HPDE6-E6E7 (cell line): ENCODE data around the gene PLSCR3.

Experiments used
- DNase-seq: peaks from one replicate; pipeline ENCODE4 v3.0.0; 2011; ENCODE audit warnings: missing footprints; ENCODE audit errors: extremely low spot score

PLSCR3 gene

DNA sequence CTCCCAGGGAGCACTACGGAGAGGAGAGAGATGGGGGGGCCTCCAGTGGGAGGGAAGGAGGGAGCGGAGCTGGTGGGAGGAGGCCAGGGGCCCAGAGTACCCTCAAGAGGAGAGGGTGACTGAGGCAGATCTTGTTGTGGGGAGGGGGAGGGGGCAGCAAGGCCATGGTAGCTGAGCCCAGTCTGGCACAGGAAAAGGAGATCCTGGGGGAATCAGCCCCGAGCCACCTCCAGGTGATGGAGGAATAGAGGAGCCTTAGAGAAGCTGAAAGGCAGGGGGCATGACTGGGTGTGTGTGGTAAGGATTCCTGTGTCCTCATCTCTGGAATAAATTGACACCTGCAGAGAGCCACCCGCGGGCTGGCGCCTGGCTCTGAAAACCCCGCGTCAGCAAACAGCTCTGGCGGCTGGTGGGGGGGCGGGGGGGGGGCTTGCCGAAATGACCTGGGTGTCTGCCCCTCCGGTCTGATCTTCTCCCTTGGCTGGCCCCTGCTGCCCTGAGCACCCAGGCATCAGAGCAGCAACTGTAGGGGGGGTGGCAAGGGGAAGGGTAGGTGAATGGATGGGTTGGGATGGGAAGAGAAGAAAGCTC is 12.0 kb upstream of the PLSCR3 start:
- no peak for DNase-seq

DNA sequence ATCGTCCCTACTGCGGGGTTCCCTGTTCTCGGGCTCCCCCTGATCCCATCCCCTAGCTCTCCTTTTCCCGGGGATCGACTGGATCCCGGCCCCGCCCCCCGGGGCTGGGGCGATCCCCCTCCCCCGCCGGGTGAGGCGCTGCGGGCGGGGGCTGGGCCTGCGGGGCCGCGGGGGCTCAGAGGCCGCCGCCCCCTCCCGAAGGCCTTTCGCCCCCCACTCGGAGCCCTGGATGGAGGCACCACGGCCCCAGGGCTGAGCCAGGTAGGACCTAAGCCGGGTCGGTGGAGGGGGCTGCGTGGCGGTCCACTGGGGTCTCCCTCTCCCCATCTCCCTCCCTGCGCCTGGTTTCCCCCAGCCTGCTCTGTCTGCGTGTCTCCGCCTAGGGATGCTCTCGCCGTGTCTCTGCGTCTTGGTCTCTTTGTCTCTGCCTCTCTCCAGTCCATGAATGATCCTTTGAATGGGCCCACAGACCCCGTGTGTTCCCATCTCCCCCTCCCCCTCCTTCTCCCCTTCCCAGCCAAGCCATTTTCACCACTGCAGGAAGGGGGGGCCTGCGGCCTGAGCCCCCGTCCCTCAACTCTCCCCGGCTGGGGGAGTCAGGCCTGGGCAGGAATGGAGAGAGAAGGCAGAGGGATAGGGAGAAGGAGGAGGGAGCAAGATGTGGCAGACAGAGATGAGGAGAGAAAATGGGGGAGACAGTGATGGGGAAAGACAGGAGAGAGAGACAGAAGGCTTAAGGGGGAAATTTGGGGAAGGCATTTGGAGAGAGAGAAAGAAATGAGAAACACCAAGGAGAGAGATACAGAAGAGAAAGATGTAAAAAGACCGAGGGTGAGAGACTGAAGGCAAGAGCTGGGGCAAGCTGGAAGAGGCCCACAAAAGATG is 11.3 kb upstream of the PLSCR3 start:
- no peak for DNase-seq

DNA sequence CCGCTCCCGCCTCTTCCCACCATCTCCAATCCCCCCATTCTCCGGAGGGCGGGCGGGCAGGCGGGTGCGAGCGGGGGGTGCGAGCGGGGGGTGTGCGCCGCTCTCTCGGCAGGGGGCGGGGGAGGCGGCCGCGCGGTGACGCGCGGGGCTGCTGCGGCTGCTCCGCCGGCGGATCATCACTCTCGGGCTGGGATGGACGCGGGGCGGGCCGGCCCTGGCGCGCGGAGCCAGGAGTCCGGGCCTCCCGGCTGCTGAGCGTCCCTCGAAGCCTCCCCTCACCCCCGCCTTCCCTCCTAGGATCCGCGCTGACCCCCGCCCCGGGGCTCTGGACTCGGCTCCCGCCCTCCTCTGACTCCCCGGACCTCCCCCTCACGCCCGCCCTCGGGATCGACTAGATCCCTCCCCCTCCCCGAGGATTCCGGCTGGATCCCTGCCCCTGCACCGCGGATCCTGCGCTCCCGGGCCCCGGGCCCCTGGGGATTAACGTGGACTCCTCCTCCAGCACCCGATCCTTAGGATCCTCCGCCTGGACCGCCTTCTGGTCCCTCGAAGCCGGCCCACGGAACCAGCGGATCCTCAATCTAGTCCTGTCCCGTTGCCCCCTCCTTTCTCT is 10.5 kb upstream of the PLSCR3 start:
- DNase-seq = peak; percentile 48

DNA sequence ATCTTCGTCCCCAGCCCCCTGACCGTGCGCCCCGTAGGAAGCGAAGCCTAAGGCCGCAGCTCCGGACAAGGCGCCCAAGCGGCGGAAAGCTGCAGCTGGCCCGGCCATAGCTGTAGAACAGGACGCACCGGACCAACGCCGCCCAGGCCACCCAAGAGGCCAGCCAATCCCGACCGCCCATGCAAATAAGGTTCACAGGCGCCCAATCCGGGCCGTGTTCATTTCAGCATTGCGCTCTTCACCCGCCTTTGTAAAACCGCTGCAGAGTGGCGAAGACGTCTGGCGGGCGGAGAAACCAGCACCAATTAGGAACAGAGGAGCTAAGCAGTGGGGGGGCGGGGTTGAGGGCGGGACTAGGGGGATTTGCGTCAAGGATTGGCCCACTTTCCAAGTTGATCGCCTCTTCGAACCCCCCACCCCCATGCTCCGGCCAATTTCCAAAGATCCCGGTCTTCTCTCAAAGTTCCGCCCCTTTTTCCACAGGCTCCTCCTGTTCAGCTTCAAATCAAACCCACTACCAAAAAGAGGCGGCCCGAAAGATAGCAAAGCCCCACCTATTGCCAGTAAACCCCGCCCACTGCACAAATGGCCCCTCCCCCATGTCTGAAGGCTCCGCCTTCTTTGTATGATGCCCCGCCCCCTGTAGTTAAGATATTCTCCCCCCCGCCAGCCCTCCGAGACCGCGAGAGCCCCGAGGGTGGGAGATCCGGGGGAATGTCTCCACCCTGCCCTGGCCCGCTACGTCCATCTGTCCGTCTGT is 9.8 kb upstream of the PLSCR3 start, which contains the start of gene TMEM256:
Gene TMEM256 (minus strand): TSS at position 121 of the 760 bp plus-strand sequence. CDS start 13 bp downstream, at position 108.
- peak; percentile 94 for DNase-seq

- peak; percentile 45 for DNase-seq
Measured at GRCh38 chr17:7403727-7403976, 9.3 kb upstream of the PLSCR3 start.

DNA sequence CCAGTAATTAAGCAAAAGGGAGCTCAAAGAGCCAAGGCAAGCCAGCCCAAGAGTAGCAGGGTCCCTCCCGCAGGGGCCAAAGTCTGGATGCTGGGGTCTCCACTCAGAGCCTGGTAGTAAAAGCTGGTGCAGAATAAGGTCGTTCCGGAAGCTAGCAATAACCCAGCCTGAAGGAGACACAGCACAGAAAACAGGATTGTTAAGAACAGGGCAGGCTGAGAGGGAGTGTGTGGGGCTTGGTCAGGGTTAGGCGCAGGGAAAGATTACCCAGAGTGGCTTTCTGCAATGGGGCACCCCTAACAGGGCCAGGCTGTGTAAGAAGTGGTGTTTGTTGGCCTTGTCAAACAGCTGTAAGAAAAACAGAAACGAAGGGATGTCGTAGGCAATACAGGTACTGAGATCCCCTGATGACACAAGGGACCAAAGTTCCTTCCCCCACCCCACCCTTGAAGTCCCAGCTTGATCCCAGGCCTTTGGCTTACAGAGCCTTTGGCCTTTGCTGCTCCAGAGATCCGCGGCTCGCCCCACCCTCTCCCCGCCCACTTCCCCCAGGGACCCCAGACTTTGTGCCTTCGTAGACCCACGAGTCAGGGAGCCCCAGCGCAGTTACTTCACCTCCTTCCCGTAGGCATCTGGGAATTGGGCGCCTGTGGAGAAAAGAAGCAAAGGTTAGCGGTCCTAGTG is 8.9 kb upstream of the PLSCR3 start:
- DNase-seq = no peak

- no peak for DNase-seq
Measured at GRCh38 chr17:7398612-7399011, 4.3 kb upstream of the PLSCR3 start.

DNA sequence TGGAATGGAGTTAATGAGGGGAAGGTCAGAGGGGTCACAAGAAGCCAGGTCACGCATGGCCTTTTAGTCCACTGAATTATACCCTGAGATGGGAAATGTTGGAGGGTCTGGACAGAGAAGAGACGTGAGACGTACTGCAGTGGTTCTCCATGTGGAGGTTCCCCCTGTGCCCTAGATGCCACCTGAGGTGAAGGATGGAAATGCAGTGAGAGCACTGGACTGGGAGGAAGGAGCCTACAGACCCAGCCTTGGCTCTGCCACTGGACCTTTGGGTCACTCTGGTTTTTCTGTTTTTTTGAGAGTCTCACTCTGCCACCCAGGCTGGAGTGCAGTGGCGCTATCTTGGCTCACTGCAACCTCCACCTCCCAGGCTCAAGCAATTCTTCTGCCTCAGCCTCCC is 1.8 kb upstream of the PLSCR3 start:
- no peak for DNase-seq

DNA sequence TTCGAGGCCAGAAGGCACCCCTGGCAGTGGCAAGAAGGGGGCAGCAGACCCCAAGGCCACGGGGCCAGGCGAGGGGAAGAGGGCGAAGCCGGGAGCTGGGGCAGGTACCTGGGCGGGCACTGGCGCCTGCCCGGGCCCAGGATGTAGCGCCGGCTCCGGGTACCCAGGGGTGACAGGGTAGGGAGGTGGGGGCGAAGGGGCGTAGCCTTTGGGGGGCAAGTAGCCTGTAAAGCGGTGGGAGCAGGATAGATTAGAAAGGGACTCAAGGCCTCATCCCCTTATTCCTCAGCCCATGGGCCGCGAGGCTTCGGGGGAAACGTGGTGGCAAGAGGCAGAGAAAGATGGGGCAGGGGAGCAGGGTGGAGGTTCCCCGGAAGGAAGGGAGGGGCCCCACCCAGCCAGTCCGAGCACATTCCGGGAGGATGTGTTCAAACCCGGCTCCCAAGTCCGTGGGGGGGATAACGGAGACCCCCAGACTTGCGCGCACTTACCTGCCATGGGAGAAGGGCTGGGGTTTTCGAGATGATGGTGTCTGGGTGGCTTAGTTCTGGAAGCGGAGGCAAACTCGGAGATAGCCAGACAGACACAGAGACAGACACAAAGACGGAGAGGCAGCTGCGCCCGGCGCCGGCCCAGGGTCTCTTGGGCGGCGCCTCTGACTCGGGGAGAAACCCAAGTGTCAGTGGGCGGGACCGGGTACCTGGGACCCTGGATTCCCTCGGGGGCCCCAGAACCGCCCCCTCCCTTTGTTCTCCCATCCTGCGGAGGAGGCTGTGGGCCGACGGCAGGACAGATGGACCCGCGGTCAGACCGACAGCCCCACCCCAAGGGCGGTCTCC is 493 bp downstream of the PLSCR3 start:
- DNase-seq = no peak

DNA sequence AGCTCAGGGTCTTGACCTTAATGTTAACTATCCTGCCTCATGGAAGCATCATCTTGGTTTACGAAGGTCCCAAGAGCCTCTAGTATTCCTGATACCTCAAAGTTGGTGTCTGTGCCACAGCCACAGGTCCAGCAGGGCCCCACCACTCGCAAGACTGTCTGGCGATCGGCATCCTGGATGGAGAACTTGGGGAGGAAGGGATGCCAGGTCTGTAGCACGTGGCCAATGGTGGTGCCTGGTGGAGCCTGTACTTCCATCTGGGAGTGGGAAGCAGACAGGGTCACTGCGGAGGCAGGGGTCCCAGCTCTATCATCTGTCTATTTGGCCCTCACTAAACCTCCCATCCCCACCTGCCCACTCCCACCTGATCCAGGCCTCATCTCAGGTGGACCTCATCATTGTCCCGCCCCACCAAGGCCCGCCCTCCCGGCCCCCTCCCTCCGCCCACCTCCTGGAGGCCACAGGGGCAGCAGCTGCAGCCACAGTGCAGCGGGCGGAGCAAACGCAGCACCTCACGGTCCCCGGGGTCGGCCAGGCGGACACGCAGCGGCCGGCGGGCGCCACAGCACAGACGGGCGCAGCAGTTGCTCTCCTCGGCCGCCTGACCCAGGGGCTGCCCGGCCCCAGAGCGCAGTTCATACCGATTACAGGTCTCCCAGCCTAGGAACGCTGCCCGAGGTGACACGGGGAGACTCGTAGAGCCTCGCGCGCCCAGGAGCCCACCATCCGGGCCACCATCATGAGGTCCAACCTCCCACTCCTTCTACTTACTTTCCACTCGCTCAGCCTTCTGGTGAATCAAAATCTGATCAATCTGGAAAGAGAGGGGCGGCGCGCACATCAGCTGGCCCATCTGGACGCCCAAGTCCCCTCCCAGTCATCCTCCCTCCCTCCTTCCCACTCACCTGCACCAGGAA is 1.4 kb downstream of the PLSCR3 start:
- DNase-seq = no peak

GRCh38 chr17:7391307-7391706 is 3.0 kb downstream of the PLSCR3 start:
- DNase-seq = no peak

DNA sequence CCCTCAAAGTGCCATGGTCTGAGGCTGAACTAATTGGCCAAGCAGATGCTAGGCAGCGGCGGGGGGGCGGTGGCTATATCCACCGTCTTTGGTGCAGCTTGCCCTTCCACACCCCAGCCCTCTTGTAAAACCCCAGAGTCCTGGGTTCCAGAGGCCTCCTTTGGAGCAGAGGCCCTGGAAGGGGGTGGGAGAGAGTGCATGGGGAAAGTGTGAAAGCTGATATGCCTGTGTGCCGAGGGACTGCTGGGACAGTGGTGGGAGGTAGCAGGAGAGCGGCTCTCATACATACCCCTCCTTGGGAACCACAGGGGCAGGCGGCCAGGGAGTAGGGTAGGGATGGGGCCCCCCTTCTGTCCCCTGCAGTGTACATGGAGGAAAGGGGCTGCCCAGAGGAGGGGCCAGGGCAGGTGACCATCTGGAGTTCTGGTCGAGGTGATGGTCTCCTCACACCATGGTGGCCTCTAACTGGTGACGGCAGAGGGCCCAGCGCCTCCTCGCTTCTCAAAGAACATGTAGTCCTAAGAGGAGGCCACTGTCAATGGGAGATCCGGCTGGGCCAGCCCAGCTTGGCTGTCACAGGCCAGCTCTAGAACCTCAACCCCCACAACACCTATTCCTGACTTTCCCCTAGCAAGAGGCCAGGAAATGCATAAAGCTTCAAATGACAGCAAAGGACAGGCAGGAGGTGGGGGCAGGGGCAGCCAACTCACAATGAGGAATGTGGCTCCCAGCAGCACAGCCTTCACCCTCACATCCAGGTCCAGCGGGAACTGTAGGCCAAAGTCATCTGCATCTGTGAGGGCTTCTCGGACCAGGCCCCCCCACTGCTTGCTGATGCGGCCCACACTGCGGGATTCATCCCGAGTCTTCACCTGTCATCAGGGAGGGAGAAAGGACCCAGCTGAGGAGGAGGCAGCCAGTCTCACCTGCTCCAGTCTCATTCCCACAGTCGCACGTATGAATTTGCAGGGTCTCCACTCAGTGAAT is 4.1 kb downstream of the PLSCR3 start:
- DNase-seq = no peak

DNA sequence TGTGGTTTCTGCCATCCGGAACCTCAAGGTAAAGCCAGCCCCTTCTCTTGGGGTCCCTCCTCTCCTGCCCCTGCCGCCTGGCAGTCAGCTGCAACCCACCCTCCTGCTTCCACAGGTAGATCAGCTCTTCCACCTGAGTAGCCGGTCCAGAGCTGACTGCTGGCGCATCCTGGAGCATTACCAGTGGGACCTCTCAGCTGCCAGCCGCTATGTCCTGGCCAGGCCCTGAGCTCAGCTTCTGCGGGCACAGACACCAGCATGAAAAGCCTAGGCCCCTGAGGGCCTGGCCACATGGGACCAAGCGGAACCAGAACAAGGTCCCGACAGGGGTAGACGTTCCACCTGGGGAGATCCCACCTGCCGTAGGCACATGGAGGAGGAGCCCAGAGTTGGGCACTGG is 5.5 kb downstream of the PLSCR3 start:
- no peak for DNase-seq

DNA sequence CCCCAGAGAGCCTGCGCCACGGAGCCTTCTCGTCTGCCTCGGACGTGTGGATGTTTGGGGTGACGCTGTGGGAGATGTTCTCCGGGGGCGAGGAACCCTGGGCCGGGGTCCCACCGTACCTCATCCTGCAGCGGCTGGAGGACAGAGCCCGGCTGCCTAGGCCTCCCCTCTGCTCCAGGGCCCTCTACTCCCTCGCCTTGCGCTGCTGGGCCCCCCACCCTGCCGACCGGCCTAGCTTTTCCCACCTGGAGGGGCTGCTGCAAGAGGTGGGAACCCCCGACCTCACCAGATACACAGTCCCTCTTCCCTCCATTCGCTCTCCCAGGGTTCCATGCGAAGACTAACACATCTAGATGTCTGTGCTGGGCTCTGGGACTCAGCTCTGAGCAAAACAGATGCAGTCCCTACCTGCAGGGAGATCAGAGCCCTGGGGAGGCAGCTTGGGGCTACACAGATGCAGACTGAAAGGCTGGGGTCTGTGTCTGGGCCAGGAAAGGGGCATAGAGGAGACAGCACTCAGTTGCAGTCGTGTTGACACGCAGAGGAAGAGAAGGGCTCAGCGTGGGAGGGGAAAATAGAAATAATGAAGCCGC is 9.7 kb downstream of the PLSCR3 start:
- DNase-seq = no peak

DNA sequence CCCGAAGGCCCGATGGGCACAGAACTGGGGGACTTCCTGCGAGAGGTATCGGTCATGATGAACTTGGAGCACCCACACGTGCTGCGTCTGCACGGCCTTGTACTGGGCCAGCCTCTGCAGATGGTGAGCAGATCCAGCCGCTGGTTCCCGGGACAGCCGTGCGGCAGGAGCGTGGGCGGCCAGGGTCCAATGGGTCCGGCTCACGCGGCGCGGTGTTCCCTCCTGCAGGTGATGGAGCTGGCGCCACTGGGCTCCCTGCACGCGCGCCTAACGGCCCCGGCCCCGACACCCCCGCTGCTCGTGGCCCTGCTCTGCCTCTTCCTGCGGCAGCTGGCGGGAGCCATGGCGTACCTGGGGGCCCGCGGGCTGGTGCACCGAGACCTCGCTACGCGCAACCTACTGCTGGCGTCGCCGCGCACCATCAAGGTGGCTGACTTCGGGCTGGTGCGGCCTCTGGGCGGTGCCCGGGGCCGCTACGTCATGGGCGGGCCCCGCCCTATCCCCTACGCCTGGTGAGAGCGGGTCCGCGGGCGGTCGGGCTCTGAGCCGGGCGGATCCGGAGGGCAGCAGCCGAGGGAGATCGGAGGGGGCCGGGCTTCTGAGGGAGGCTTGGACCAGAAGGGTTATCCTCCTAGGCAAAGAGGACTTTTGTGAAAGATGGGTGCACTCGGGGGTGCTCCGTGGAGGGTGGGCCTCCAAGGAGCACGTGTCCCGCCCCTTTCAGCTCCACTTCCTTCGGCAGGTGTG is 10.4 kb downstream of the PLSCR3 start:
- no peak for DNase-seq

- no peak for DNase-seq
Measured at GRCh38 chr17:7383371-7383741, 11.0 kb downstream of the PLSCR3 start.

- no peak for DNase-seq
Measured at GRCh38 chr17:7382901-7383300, 11.4 kb downstream of the PLSCR3 start.
